HepG2 (cell line): Measurements from ENCODE around the gene PRDX6. TPM values are rescaled to one million over a fixed set of nuclear protein-coding genes. Genes with fewer than 3 reads are reported as not detected.

Source experiments
- ATAC-seq: fragments of 200-7000 bp; cut with Tn5 transposase; 3 replicates; pipeline ENCODE4 v1.9.1; 2020; ENCODE audit warnings: mild to moderate bottlenecking, moderate library complexity
- BruUV-seq: library from RNA; stranded (reverse); fragments of 400-500 nt; replicated peaks from 2 replicates; lab custom pipeline; 2021; lab: Mats Ljungman, UMichigan
- CTCF ChIA-PET: fragments of 300-600 bp; formaldehyde crosslinking; extraction: SDS; loops from one replicate; lab custom pipeline; 2021; ENCODE audit warnings: low total read pairs, inconsistent platforms, low intra/inter-chr PET ratio; lab: Yijun Ruan, JAX
- POLR2A ChIA-PET: fragments of 350-600 bp; sonication (Branson Sonifier 250); formaldehyde crosslinking; loops from one replicate; lab custom pipeline; 2020; ENCODE audit warnings: antibody characterized with exemption, inconsistent platforms; lab: Yijun Ruan, JAX
- DNase-seq: peaks from one replicate; pipeline ENCODE4 v3.0.0-alpha.2; 2015; ENCODE audit warnings: low spot score
- FAIRE-seq: peaks from 3 replicates; lab custom pipeline; 2011; peaks lifted over from hg19 to GRCh38; lab: Jason Lieb, UNC
- H2AFZ ChIP-seq: one replicate; pipeline ENCODE4 v1.6.1; 2011; ENCODE audit warnings: low read length, inconsistent platforms
- H3K27ac ChIP-seq: fragments of 300-600 bp; 3 replicates; pipeline ENCODE4 v1.8.0; 2011; ENCODE audit warnings: mixed run types, mild to moderate bottlenecking, mixed read lengths, low read length, inconsistent platforms; ENCODE audit not compliant: insufficient read depth; ENCODE audit errors: extremely low read length
- H3K27me3 ChIP-seq, 2 experiments: fragments of 200-600 bp in 1 of 2; 2 replicates in 1 of 2; 3 replicates in 1 of 2; pipeline versions ENCODE4 v1.6.0 to v1.8.0; 2011; ENCODE audit warnings: low read length in 2 of 2, mild to moderate bottlenecking in 2 of 2, moderate library complexity in 2 of 2, inconsistent platforms in 1 of 2; ENCODE audit not compliant: insufficient read depth in 2 of 2, control insufficient read depth in 1 of 2
- H3K36me3 ChIP-seq, 2 experiments: fragments of 200-600 bp in 1 of 2; replicated peaks in 1 of 2; 2 replicates in 1 of 2; 3 replicates in 1 of 2; pipeline versions ENCODE4 v1.5.1 to v1.8.0; 2011; ENCODE audit warnings: low read length in 2 of 2, inconsistent platforms in 1 of 2; ENCODE audit not compliant: insufficient read depth in 2 of 2, control insufficient read depth in 1 of 2
- H3K4me1 ChIP-seq: 2 replicates; pipeline ENCODE4 v1.5.1; 2012; ENCODE audit warnings: low read length, inconsistent platforms; ENCODE audit not compliant: insufficient read depth
- H3K4me2 ChIP-seq: 2 replicates; pipeline ENCODE4 v1.6.0; 2011; ENCODE audit warnings: low read depth, low read length, inconsistent platforms
- H3K4me3 ChIP-seq, 3 experiments: fragments of 200-600 bp in 1 of 3; sonication (generic), shearing (Covaris generic) in 1 of 3; replicated peaks in 1 of 3; 2 replicates each; pipeline ENCODE4 v1.5.1; 2011 to 2016; ENCODE audit warnings: low read length in 3 of 3, inconsistent platforms in 2 of 3, low read depth in 2 of 3, mild to moderate bottlenecking in 2 of 3, control low read depth in 1 of 3, mixed read lengths in 1 of 3; ENCODE audit not compliant: insufficient read depth in 1 of 3
- H3K79me2 ChIP-seq: one replicate; pipeline ENCODE4 v1.6.1; 2011; ENCODE audit warnings: low read length, inconsistent platforms; ENCODE audit not compliant: insufficient read depth
- H3K9ac ChIP-seq: 2 replicates; pipeline ENCODE4 v1.6.0; 2011; ENCODE audit warnings: mild to moderate bottlenecking, low read depth, low read length, inconsistent platforms; ENCODE audit not compliant: insufficient read depth
- H3K9me3 ChIP-seq: 2 replicates; pipeline ENCODE4 v1.5.1; 2012; ENCODE audit warnings: mild to moderate bottlenecking, low read length
- H4K20me1 ChIP-seq: 2 replicates; pipeline ENCODE4 v1.6.0; 2011; ENCODE audit warnings: inconsistent platforms, mild to moderate bottlenecking, low read length, moderate library complexity; ENCODE audit not compliant: insufficient read depth
- ARID5B ChIP-seq: IDR thresholded peaks from 2 replicates; pipeline ENCODE4 v1.4.0; 2020; ENCODE audit warnings: mild to moderate bottlenecking, missing genetic modification reagents
- ASH2L ChIP-seq: fragments of 300-600, 200-600 bp; sonication (generic); IDR thresholded peaks from 2 replicates; pipeline ENCODE4 v1.7.0; 2017; ENCODE audit warnings: low read depth, mild to moderate bottlenecking, moderate library complexity, mixed read lengths, low read length; ENCODE audit not compliant: insufficient read length
- ATF4 ChIP-seq, 2 experiments: fragments of 450-650 bp in 1 of 2; sonication (generic) in 1 of 2; formaldehyde crosslinking; IDR thresholded peaks; 2 replicates each; pipeline versions ENCODE4 v1.5.0 to v1.8.0; 2020 to 2022; ENCODE audit warnings: mild to moderate bottlenecking in 1 of 2, missing genetic modification reagents in 1 of 2
- CEBPB ChIP-seq: IDR thresholded peaks from 2 replicates; pipeline ENCODE4 v1.6.1; 2011; ENCODE audit warnings: low read depth, low read length, improper control_type of control experiment, borderline replicate concordance
- DR1 ChIP-seq: sonication (generic); formaldehyde crosslinking; IDR thresholded peaks from 2 replicates; pipeline ENCODE4 v1.8.0; 2021; ENCODE audit warnings: mild to moderate bottlenecking, missing genetic modification reagents, inconsistent platforms
- FOXA3 ChIP-seq: IDR thresholded peaks from 2 replicates; pipeline ENCODE4 v1.6.1; 2016; ENCODE audit warnings: missing genetic modification reagents, missing compliant biosample characterization
- MAZ ChIP-seq, 2 experiments: sonication (generic) in 1 of 2; formaldehyde crosslinking in 1 of 2; IDR thresholded peaks; 2 replicates each; pipeline versions ENCODE4 v1.5.0 to v1.6.1; 2012 to 2020; ENCODE audit warnings: low read depth in 2 of 2, mild to moderate bottlenecking in 2 of 2, borderline replicate concordance in 1 of 2, improper control_type of control experiment in 1 of 2, low read length in 1 of 2, missing genetic modification reagents in 1 of 2, moderate library complexity in 1 of 2
- ZBTB38 ChIP-seq: sonication (generic); formaldehyde crosslinking; IDR thresholded peaks from 2 replicates; pipeline ENCODE4 v1.5.1; 2020; ENCODE audit warnings: mild to moderate bottlenecking, missing genetic modification reagents
- ZNF235 ChIP-seq: sonication (generic); formaldehyde crosslinking; IDR thresholded peaks from 2 replicates; pipeline ENCODE4 v1.8.1; 2023; ENCODE audit warnings: mild to moderate bottlenecking, missing genetic modification reagents, borderline replicate concordance
- WGBS: methylation state at CpG from one replicate; pipeline ENCODE4 v1.1.6; 2017; ENCODE audit warnings: low lambda C conversion rate; 5-methylcytosine and 5-hydroxymethylcytosine counted together
- in situ Hi-C: cut with HindIII; loops from 2 replicates; pipeline ENCODE4 v1.10.0; 2017; ENCODE audit warnings: low pct_unique_long_range_greater_than_20kb; ENCODE audit not compliant: extremely low pct_ligation_motif_present
- intact Hi-C: fragments of 100-400 bp; cut with micrococcal nuclease; formaldehyde crosslinking; loops from one replicate; pipeline ENCODE4 v1.10.0; 2022; ENCODE audit not compliant: unreplicated experiment
- polyA plus RNA-seq, 8 experiments: library from polyadenylated mRNA; depleted of rRNA in 3 of 8; stranded (reverse) in 7 of 8; unstranded in 1 of 8; fragments of >200 nt; fragmentation: Illumina TruSeq in 4 of 8; extraction: Trizol in 4 of 8; gene quantifications; 2 replicates each; pipeline versions ENCODE4 v1.2.1 to v1.2.3, GENCODE V29; 2011 to 2016; ENCODE audit warnings: low read depth in 4 of 8, missing spikeins in 1 of 8, mixed read lengths in 1 of 8; ENCODE audit not compliant: insufficient read depth in 1 of 8
- total RNA-seq, 5 experiments: library from RNA; depleted of rRNA; stranded (reverse); fragments of >200 nt; fragmentation: Illumina TruSeq; extraction: Trizol; gene quantifications; 2 replicates each; pipeline ENCODE4 v1.2.3, GENCODE V29; 2016; ENCODE audit warnings: low read depth in 1 of 5
- TF ChIP-seq, protein P1 (sequence below): IDR thresholded peaks from 2 replicates; pipeline ENCODE4 v1.6.1; 2016; ENCODE audit warnings: low read depth, borderline replicate concordance

PRDX6 gene
- total and polyA plus RNA-seq, 2 of the 13 experiments (the other 11 are each of a cell fraction or from before 2014, with no cell fraction given): 224 to 309 TPM

DNA sequence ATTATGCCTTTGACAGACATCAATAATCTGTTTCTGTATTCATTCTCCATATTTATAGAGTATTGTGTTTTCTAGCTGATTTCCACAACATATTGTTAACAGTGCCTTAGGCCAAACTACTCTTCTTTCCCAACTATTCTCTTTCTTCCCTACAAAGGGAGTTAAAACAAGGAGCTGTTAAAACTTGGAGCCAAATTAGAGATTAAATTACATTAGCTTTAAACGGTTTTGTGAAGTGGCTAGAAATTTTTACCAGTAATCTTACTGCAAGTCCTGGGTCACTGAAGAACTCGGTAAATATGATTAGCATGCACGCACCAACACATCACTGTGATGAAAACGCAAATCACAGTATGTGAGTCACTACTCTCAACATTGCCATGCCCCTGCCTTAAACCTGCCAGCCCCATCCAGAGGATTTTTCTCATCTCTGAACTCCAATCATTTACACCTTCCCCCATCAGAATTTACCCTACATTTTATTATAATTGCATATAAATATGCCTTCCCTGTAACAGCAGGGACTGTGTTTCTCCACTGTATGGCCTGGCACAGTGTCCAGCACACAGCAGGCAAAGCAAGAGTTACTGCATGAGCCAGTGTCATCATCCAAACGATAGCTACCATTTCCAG is 1.5 kb upstream of the PRDX6 start:
- 2% methylated on average over 5 of the region's 5 CpGs for WGBS
- Histone ChIP-seq H3K4me3 (peak overlapping the region; percentile 75 to 91 (median 91)), H4K20me1 (peaks cover 15% of the 10 kb centered on the region), H3K9me3 (peaks cover 12% of the 10 kb centered on the region), H3K27me3 (no peaks in the 10 kb centered on the region; a peak in 1 of 5 replicates), H2AFZ (no peak overlapping the region), H3K9ac (peak overlapping the region; percentile 77), H3K79me2 (peaks cover 53% of the 10 kb centered on the region), H3K36me3 (0 out of 5 replicates have a peak, but pooled peaks cover 1 to 5% of the 10 kb centered on the region in 2 experiments), H3K4me1 (peaks cover 49% of the 10 kb centered on the region), H3K27ac (peak overlapping the region; percentile 87), H3K4me2 (peak overlapping the region; percentile 88)
- no TSS peak for BruUV-seq
- FAIRE-seq (no peak), ATAC-seq (peak; percentile 24), DNase-seq (peak; percentile 33)
- ChIA-PET CTCF (no interaction called here), POLR2A (interaction anchor here (0.6 to 3.7 kb wide), 10 partner anchors 11 to 1524 kb away, joined by 3 to 25 read pairs (median 8); partner anchors contain the start of genes CACYBP, CENPL, DARS2 and GAS5)
- in situ Hi-C loops (no loop called here), intact Hi-C loops (no loop called here)
- no peak for TF ChIP-seq ZNF235
- TF ChIP-seq ASH2L: no peak
- TF ChIP-seq CEBPB: no peak
- TF ChIP-seq ARID5B (CRISPR knock-in tag): 0 out of 2 replicates have a peak, but pooled peaks have one; percentile 16
- peak; percentile 34 for TF ChIP-seq FOXA3
- TF ChIP-seq ATF4 (CRISPR knock-in tag; IDR thresholded peaks at IDR 0.05): 0 out of 4 replicates have a peak, but pooled peaks of 1 of the 2 experiments have one; percentile 54
- TF ChIP-seq DR1 (CRISPR knock-in tag): no peak
- TF ChIP-seq ZBTB38 (CRISPR knock-in tag): no peak
- TF ChIP-seq MAZ (IDR thresholded peaks at IDR 0.05; ENCODE audit: borderline replicate concordance, low read depth, low read length): no peak
- TF ChIP-seq MAZ (CRISPR knock-in tag; IDR thresholded peaks at IDR 0.05; ENCODE audit: low read depth): no peak
- TF ChIP-seq, protein P1, sequence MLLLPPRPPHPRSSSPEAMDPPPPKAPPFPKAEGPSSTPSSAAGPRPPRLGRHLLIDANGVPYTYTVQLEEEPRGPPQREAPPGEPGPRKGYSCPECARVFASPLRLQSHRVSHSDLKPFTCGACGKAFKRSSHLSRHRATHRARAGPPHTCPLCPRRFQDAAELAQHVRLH (CRISPR knock-in tag): no peak
